HG02763 (cell line): Measurements from ENCODE around the gene ATRIP.

Experiments
- ATAC-seq: cut with Tn5 transposase; IDR thresholded peaks from one replicate; pipeline ENCODE4 v1.9.1; 2021; ENCODE audit warnings: mild to moderate bottlenecking, moderate library complexity; ENCODE audit not compliant: unreplicated experiment

ATRIP gene

DNA sequence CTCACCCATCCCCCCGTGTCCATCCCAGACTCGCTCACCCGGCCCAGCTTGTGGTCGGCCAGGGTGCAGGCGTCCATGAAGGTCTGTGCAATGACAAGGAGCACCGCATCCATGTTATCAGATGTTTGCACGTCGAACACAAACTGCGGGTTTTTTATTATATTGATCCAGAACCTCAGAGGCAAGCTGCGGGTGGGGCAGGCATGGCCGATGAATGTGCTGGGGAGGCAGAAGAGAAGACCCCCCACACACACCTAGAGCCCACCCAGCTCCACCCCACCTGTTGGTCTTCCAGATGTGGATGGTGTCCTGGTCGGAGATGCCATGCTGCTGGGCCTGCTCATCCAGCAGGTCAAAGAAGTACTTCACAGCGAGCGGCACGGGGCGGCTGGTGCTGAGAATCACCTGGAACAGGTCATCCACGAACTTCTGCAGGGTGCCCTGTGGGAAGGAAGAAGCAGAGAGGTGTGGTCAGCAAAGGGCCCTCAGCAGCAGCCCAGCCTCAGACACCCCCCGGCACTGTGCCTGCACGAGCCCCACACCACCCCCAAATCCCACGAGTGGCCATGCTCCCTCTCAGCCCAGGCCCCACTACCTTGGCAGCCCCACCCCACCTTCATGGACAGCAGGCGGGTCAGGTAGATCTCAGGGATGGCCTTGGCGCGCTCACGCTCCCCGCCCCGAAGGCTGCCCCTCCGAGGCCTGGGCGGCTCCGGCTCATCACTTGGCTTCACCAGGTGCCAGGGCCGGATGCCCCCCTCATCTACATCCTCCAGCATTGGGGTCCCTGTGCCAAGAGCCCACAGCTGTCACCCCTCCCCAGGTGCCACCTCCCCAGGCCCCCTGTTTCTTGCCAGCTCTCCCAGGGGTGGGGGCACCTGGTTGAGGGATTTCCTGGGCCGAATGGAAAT is 37.0 kb upstream of the ATRIP start:
- no peak for ATAC-seq

DNA sequence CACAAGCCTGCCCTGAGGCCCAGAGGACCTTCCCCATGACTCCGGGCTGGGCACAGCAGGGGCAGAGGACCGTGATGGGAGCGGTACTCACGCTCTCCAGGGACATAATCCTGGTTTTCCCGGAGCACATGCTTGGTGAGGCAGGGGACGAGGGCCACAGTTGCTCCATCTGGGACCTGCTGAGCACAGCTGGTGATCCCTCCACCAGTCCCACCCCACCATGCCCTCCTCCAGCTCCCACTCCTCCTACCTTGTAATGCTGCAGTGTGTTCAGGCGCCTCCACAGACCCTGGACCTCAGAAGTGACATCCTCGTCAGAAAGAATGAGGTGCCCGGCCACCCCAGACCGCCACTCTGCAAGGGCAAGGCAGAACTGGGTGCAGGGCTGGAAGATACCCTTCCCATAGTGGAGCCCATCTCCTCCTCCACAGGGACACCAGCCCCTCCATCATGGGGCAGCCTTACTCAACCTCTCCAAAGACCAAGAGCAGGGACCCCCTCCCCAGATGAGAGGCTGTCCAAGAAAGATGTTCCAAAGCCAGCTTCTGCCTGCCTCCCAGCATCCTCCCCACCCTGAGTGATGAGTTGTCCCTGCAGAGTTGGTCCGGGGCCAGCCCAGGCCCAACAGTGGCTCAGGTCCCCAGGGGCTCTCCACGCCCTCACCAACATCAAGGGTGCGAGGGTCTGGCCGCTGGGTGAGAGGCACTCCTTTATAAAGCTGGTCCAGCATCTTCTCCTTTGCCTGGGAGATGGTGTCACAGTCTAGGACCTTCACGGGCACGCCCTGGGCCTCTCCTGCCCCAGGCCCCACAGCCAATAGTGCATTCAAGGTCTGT is 36.1 kb upstream of the ATRIP start:
- no peak for ATAC-seq

DNA sequence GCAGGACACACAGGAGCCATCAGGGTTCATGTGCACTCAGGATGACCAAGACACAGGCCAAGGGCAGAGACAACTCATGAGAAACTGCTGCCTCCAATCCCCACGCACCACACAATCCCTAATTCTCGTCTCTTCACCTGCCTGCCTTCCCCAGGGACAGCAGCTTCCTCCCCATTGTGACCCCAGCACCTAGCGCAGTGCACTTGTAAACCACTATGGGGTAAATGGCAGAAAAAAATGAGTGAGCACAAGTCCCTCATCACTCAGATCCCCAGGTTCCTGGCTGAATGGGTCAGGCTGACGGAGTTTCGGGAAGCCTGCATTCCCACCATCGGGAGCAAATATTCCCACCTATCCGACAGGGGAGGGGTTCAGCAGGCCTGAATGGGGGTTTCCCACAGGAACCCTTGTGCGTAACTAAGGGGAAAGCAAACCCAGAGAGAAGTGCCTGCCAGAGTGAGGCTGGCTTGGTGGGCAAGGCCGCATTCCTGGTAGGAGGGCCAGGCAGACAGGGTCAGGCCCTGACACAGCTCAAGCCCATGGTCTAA is 35.4 kb upstream of the ATRIP start:
- ATAC-seq = no peak

DNA sequence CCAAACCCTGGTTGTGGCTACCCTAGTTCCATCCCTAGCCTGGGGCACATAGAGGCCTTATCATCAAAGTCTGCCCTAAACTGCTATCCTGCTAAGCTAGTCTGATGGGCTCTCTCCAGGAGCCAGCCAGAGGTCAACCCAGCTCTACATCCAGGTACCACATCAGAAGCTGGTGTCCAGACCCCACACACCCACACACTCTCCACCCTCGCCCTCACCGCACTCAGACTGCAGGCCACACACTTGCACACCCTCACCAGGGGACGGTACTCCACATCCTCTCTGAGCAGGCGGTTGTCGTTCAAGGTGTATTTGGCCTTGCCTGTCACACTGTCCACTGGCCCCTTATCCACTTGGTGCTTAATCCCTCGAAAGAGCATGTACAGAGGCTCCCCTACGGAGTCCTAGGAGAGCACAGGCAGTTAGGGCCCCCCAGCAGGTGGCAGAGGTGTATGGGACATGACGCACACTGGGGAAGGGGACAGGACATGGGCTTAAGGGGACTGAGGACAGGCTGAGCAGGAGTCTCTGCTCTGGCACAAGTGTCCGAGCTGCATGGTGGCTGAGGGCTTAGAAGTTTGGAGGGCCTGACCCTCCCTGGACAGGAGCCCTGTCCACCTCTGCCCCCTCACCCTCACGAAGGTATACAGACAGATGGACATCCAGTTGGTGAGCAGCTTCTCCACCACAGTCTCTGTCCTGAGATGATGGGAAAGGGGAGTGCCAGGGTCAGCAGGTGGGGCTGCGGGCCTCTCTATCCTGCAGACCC is 34.7 kb upstream of the ATRIP start:
- ATAC-seq = no peak

DNA sequence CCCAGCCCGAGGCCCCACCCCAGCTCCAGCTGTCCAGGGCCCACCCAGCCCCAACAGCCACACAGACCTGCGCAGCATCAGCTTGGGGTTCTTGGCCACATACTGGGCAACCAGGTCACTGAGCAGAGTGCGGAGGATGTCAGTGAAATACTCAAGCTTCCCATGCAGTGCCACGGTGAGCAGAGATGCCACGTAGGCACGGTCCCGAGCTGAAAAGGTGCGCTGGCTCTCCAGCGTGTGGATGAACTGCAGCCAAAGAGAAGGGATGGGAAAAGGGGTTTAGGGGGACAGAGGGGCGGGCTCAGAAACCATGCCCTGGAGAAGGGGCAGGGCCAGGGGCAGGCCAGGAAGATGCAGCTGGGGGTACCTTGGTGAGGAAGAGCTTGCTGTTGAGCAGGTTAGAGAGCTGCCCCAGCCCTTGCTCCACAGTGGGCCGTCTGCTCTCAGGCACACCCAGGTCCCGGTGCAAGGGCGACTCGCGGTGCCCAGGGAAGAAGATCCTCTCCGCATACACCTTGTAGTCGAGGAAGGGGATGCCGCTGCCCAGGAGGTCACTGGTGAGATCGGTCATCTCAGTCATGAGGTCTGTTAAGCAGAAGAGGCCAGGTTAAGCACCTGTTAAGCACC is 34.0 kb upstream of the ATRIP start:
- no peak for ATAC-seq

DNA sequence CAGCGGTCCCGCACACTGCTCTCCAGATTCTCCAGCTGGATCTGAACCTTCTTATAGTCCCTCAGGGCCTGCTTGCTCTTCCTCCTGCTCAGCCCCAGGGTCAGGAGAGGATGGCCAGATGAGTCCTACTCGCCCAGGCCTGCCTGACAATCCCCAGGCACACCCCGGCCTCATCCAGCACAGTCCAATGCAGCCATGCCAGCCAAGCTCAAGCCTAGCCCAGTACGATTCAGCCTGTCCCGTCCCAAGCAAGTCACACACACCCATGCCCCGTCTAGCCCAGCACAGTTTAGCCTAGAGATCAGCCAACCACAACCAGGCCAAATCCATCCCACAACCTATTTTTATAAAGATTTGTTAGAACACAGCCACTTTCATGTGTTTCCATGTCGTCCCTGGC is 33.5 kb upstream of the ATRIP start:
- ATAC-seq = no peak

DNA sequence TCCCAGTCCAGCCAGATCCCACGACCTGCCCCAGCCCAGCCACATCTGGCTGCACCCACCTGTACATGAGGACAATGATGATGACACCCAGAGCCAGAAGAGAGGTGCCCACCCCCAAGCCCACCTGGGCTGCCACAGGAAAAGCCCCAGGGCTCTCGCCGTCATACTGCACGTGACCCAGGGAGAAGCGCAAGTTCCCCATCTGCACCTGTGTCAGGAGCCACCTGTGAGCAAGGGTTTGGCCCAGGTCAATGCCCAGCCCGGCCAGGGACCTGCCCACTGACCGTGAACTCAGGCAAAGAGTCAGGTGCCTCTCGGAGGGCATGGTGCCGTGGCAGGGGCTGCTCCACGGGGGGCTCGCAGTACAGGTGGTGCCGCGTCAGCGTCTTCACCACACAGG is 32.9 kb upstream of the ATRIP start:
- ATAC-seq = no peak

DNA sequence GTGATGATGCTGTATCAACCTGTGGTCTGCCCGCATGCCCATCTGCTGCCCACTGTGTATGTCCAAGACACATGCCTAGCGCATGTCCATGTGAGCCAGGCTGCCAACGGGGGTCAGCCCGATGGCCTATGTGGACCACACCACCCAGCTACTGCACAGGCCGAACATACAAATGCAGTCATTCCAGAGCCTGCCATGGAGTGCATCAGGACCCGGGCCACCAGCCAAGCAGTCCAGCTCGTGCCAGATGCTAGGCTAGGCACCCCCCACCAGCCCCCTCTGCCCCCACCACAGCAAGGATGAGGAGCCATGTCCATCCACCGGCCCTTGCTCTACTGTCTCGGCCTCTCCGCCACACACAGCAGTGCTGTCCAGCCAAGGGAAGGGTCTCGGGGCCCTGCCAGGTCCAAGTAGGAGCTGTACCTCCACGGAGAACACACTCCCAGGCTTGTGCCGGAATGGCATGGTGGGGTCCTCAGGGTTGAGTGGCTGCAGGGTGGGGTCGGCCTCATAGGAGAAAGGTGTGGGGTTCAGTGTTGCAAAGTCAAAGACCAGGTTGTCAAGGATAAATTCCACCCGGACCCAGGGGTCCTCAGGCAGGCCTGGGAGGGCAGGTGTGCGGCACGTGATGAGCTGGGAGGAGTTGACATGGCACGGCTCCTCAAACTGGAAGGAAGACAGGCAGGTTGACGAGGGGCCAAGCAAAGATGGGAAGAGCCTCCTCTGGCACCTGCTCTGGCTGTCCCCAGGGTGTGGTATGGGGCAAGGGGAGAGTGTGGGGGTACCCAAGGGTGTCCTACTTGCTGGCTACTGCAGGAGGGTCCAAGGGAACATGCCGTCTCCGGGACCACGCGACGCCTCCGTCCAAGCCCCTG is 31.9 kb upstream of the ATRIP start:
- ATAC-seq = no peak

DNA sequence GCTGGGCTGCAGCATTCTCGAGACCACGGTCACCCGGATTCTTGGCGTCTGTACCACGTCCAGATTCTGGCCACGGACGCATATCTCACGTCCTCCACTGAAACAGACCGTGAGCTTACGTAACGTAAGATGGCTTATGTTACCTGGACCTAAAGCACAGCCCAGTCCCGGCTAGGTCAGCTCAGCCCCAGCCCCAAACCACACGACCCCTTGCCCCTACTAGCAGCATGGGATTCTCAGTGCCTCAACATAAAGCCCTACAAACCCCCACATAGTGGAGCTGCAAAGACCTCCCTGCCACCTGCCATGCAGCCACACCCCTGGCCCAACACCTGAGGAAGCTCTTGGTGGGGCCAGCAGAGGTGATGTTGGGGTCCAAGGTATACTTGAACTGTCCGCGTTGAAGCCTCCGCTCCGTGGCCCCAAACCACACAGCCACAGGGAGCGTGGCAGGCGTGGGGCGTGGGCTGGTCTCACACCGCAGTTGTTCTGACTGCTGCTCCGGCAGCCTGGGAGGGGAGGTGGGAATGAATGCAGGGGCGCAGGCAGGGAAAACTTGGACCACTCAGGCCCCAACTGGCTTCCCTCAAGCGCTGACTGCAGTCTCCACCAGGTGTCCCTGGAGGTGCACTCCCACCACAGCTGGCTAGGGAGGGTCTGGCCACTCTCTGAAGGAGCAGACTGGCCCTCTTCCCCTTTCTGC is 31.1 kb upstream of the ATRIP start:
- no peak for ATAC-seq

DNA sequence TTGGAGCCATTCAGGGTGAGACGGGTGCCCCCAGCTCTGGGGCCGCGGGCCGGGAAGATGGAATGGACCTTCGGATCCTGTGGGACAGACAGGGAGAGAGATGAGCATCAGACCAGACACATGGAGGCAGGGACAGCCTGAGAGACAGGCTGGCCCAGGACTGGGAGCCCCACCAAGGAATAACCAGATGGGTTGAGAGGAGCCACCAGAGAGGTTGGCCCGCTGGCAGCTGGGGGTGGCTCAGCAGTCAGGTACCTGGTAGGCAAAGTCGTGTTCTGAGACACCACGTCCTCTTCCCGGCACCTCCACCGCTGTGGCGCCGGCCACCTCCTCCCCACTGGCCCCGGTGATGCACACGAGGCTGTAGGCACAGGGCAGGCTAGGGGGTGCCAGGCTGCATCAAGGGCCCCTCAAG is 30.4 kb upstream of the ATRIP start:
- no peak for ATAC-seq

DNA sequence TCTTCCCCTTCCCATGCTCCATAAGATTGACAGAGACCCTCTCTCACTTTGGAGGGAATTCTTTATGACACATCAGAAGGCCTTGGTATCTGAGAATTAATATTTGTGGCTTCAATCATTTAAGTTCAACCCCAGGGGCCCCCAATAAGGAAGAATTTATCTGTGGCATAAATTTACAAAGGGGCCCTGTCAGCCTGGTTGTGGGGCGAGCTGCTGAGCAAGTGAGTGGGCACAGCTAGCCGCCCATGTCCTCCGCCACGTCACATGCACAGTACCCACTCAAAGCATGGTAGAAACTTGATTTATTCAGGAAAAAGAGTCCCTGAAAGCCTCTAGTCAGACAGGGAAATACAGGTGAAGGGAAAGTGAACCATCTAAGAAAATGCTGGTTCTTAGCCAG is 30.0 kb upstream of the ATRIP start:
- ATAC-seq = no peak

DNA sequence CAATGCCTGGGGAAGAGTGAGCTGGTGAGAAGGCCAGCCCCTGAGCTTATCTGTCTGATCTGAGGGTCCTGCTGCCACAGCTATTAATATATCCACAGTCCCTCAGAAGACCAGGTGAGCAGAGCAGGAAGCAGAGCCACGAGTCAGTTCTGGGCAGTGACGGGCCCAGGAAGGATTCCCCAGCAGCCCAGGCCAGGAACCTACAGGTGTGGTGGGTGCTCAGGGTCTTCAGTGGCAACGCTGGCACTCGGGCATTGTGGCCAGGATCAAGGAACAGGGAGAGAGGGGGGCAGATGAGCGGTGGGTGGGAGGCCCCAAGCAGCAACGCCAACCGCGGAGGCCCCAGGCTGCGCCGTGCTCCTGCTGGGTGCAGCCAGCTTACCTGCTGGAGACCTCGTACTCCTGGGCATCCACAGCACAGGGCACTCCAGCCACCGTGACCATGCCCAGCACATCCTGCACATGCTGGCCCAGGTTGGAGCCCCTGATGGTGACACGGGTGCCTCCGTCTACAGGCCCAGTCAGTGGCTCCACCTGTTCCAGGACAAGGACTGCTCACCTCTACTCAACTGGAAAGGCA is 28.9 kb upstream of the ATRIP start:
- ATAC-seq = no peak

DNA sequence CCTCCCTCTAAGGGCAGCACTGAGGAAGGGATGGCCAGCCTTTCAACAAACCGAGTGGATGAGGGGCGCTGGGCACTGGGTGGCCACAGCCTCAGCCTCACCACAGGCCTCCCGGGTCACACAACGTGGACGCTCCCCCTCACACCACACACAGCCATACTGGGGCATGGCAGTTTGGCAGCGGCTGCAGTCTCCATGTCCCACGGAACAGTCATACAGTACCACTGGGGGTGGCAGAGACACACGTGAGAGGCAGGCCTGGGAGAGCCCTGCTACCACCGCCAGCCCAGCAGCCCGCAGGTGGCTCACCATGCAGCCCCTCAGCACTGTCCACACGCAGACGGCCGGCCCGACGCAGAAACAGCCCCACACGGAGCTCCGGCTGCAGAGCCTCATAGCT is 28.4 kb upstream of the ATRIP start:
- ATAC-seq = no peak

DNA sequence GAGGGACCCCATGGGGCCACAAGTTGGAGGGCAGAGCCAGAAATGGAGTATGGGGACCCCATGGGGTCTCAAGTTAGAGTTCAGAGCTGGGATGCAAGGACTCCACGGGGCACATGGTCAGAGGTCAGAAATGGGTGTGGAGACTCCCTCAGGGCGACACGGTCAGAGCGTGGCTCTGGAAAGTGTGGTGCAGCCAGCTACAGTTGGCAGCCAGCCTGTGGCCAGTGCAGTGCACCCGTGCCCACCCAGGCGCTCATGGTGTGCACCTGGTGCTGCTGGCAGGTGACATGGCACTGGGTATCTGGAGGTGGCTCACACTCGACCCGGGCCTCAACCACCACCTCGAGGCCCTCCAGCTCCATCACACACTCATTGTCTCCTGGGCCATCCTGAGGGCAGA is 27.9 kb upstream of the ATRIP start:
- ATAC-seq = no peak

DNA sequence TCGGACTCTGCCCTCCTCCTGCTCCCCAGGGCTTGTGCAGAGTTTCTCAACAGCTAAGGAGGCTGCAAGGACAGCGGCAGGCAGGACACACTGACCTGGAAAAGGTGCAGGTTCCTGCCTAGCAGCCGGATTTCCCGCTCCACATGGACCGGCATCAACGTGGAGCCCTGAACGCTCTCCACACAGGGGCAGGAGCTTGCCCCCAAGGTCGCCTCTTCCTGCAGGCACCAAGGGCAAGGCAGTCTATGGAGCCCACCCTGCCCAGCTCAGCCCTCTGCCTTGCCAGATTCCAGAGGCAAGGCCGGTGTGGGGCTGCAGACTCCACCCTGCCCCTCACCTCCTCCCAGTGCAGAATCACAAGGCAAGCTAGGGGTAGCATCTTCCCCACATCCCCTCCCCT is 27.4 kb upstream of the ATRIP start:
- no peak for ATAC-seq

DNA sequence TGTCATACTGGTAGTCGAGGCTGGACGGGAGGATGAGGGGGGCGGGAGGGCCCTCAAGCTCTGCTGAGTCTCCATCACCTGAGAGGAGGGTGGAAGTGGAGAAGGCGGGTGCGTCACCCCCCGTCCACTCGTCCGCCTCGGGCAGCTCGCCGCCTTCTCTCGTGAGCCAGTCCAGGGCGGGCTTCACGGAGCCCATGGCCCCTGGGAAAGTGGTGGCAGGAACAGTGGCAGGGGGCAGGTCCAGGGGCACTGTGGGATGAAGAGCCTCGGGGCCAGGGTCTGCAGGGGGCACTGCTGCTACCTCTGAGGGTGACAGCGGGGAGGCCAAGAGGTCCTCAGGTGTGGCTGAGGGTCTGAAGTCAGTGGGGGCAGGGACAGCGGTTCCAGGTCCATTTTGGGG is 26.9 kb upstream of the ATRIP start:
- ATAC-seq = no peak

DNA sequence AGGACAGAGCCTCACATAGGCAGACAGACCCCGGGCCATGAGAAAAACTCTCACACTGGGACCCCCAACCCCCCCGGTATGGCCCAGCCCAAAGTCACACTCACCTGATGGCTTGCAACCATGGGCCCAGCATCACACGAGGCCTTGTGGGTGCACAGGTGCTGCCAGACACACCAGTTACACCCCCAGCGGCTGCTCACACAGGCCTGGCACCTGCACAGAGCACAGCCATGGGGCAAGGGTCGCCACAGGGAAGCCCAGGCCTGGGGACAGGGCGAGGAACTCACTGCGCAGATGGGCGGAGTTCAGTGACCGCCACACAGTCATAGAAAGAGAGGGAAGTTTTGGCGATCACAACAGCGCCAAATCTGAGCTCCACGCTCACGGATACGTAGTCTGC is 26.0 kb upstream of the ATRIP start:
- no peak for ATAC-seq

DNA sequence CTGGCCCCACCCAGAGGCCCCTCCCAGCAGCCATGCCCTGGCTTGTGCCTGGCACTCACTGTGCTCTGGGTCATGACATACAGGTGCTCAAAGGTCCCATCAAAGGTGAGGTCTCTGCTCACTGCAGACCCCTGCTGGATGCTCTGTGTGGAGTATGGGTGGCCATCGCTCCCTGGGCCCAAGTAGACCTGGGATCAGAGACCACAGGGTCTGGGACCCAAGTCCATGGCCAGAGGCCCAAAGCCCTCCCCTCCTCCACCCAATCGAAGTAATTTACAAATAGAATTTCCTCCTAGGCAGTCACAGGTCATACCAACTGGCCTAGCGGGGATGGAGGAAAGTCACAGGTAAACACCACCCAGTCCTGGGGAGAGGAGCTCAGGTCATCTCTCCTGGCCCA is 24.3 kb upstream of the ATRIP start:
- ATAC-seq = no peak

DNA sequence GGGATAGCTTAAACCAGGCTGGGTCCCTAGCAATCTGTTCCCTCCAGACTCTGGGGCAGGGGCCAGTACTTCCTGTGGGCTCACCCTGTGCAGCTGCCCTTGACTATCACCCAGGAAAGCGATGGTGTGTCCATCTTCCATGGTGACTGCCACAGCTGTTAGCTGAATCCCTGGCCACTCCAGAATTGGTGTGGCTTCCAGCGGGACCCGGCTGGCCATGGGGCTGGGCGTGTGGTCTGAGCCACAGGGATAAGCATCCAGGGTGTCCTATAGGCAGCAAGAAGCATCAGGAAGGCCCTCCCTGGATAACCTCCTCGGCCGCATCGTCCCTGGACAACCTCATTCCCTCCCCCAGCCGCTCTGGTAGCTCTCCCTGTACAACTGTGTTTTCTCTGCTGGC is 23.9 kb upstream of the ATRIP start:
- no peak for ATAC-seq
